K562 (cell line): ENCODE results near the gene NT5C1A.

Experiments used
- CHCHD3 ChIP-seq: fragments of 250-450 bp; sonication (Bioruptor Pico); IDR thresholded peaks from 2 replicates; pipeline ENCODE4 v2.1.2; 2022; ENCODE audit warnings: mild to moderate bottlenecking
- L3MBTL2 ChIP-seq: fragments of 450-650 bp; IDR thresholded peaks from 2 replicates; pipeline ENCODE4 v1.6.1; 2016; ENCODE audit warnings: mild to moderate bottlenecking, moderate library complexity
- TF ChIP-seq, protein P1 (sequence below): fragments of 450-650 bp; IDR thresholded peaks from 2 replicates; pipeline ENCODE4 v1.6.1; 2018; ENCODE audit not compliant: partially characterized antibody

DNA sequence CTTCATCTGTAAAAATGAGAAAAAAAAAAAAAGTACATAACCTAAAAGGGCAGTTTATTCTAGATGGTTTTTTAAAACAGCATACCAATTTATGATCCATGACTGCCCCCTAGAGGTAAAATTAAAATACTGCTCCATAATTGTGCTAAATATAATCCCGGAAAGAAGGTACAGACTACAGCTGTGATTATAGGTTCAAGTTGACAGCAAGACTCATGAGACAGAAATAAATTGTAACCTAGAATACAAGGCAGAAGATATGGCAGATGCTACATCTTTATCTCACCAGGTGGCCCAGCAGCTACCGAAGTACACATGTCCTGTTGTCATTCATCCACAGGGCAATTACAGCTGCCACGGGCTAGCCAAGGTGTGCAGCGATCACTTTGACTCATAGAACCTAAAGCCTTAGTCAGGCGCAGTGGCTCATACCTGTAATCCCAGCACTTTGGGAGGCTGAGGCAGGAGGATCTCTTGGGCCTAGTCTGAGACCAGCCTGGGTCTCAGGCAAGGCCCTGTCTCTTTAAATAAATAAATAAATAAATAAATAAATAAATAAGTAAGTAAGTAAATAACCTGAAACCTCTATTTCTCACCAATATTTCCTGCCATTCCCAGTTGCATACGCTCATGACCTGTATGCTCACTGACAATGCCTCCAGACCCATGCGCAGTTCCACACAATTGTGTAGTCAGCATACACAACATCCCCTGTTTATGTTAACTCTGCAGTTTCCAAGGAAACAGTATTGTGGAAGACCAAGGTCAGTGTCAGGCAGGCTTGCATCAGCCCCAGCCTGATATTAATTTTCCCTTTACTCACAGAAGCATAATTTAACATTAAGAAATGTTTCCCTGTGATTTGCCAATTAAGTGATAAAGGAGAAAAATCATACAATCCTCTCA lies 48.4 kb upstream of the NT5C1A start:
- TF ChIP-seq, protein P1, sequence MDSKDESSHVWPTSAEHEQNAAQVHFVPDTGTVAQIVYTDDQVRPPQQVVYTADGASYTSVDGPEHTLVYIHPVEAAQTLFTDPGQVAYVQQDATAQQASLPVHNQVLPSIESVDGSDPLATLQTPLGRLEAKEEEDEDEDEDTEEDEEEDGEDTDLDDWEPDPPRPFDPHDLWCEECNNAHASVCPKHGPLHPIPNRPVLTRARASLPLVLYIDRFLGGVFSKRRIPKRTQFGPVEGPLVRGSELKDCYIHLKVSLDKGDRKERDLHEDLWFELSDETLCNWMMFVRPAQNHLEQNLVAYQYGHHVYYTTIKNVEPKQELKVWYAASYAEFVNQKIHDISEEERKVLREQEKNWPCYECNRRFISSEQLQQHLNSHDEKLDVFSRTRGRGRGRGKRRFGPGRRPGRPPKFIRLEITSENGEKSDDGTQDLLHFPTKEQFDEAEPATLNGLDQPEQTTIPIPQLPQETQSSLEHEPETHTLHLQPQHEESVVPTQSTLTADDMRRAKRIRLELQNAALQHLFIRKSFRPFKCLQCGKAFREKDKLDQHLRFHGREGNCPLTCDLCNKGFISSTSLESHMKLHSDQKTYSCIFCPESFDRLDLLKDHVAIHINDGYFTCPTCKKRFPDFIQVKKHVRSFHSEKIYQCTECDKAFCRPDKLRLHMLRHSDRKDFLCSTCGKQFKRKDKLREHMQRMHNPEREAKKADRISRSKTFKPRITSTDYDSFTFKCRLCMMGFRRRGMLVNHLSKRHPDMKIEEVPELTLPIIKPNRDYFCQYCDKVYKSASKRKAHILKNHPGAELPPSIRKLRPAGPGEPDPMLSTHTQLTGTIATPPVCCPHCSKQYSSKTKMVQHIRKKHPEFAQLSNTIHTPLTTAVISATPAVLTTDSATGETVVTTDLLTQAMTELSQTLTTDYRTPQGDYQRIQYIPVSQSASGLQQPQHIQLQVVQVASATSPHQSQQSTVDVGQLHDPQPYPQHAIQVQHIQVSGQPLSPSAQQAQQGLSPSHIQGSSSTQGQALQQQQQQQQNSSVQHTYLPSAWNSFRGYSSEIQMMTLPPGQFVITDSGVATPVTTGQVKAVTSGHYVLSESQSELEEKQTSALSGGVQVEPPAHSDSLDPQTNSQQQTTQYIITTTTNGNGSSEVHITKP, result no peak
- TF ChIP-seq L3MBTL2, result no peak
- TF ChIP-seq CHCHD3, result no peak
